Gastrocnemius medialis (tissue), 4 donors: ENCODE results near the gene CCDC127.

Experiments
- CTCF ChIP-seq, 5 experiments: fragments of 450-650 bp in 3 of 5; fragments of 200-600 bp in 2 of 5; sonication (generic) in 2 of 5; IDR thresholded peaks in 4 of 5; conservative IDR thresholded peaks in 1 of 5; 1 replicate in 4 of 5; 2 replicates in 1 of 5; pipeline ENCODE4 v1.5.1; 2016 to 2019; ENCODE audit warnings: antibody characterized with exemption in 5 of 5, mild to moderate bottlenecking in 3 of 5, moderate library complexity in 3 of 5
- POLR2A ChIP-seq, 2 donors: fragments of 450-650 bp; IDR thresholded peaks; one replicate each; pipeline ENCODE4 v1.6.1; 2017; ENCODE audit warnings: antibody characterized with exemption in 2 of 2, mild to moderate bottlenecking in 2 of 2, moderate library complexity in 2 of 2

- TF ChIP-seq CTCF (IDR thresholded peaks at IDR 0.05 in 4 of 5, conservative IDR thresholded peaks at IDR 0.05 in 1 of 5): no peak
- no peak for TF ChIP-seq POLR2A (IDR thresholded peaks at IDR 0.05)
These were observed 10.4 kb downstream of the CCDC127 start for GRCh38 chr5:207599-207998.
